HG02610 (cell line): Measurements from ENCODE around the gene SSPN.
A peak's percentile ranks its signal among the peaks of the same experiment; 100 is the strongest.

ENCODE experiments used
- ATAC-seq: cut with Tn5 transposase; IDR thresholded peaks from one replicate; pipeline ENCODE4 v1.9.1; 2021; ENCODE audit warnings: mild to moderate bottlenecking, moderate library complexity; ENCODE audit not compliant: unreplicated experiment

The SSPN gene

GRCh38 chr12:26185532-26186320, 9.6 kb upstream of the SSPN start:
- ATAC-seq = no peak

GRCh38 chr12:26187014-26187798, 8.2 kb upstream of the SSPN start:
- ATAC-seq = no peak

- ATAC-seq = peak; percentile 93
These were observed 7.2 kb upstream of the SSPN start for GRCh38 chr12:26188127-26188526.

- ATAC-seq = no peak
These were observed 6.7 kb upstream of the SSPN start for GRCh38 chr12:26188641-26189040.

GRCh38 chr12:26192142-26192541, 3.2 kb upstream of the SSPN start:
- ATAC-seq = no peak

- no peak for ATAC-seq
These were observed 1.8 kb upstream of the SSPN start for GRCh38 chr12:26193539-26193938.

- ATAC-seq = no peak
These were observed 458 bp downstream of the SSPN start for GRCh38 chr12:26195641-26196420.

GRCh38 chr12:26196421-26196716, 996 bp downstream of the SSPN start:
- no peak for ATAC-seq

GRCh38 chr12:26197832-26198231, 2.5 kb downstream of the SSPN start:
- no peak for ATAC-seq

GRCh38 chr12:26198742-26199141, 3.4 kb downstream of the SSPN start:
- no peak for ATAC-seq

GRCh38 chr12:26203167-26203780, 7.9 kb downstream of the SSPN start:
- ATAC-seq = no peak

- no peak for ATAC-seq
These were observed 9.4 kb downstream of the SSPN start for GRCh38 chr12:26204612-26205289.

GRCh38 chr12:26205298-26205697, 9.9 kb downstream of the SSPN start:
- no peak for ATAC-seq

GRCh38 chr12:26205941-26206340, 10.6 kb downstream of the SSPN start:
- no peak for ATAC-seq

- no peak for ATAC-seq
These were observed 16.0 kb downstream of the SSPN start for GRCh38 chr12:26211331-26211730.

- no peak for ATAC-seq
These were observed 17.0 kb downstream of the SSPN start for GRCh38 chr12:26212396-26212795.

GRCh38 chr12:26212988-26213387, 17.6 kb downstream of the SSPN start:
- ATAC-seq = no peak

GRCh38 chr12:26214121-26214520, 18.7 kb downstream of the SSPN start:
- no peak for ATAC-seq

- no peak for ATAC-seq
These were observed 24.4 kb downstream of the SSPN start for GRCh38 chr12:26219736-26220135.

- ATAC-seq = no peak
These were observed 29.3 kb downstream of the SSPN start for GRCh38 chr12:26224657-26225056.

GRCh38 chr12:26226122-26226521, 30.7 kb downstream of the SSPN start:
- no peak for ATAC-seq
